HCT116 (cell line): ENCODE measurements around the gene SLC14A1. TPM values are rescaled to one million over a fixed set of nuclear protein-coding genes. Genes with fewer than 3 reads are reported as not detected.

ENCODE experiments used
- ATAC-seq: fragments of 200-7000 bp; cut with Tn5 transposase; 2 replicates; pipeline ENCODE4 v1.9.1; 2020; ENCODE audit warnings: mild to moderate bottlenecking, moderate library complexity
- BruUV-seq: library from RNA; stranded (reverse); fragments of 400-500 nt; replicated peaks from 2 replicates; lab custom pipeline; 2021; lab: Mats Ljungman, UMichigan
- CTCF ChIA-PET: fragments of 300-600 bp; sonication (Branson Sonifier 250); formaldehyde crosslinking; loops from one replicate; lab custom pipeline; 2021; ENCODE audit warnings: antibody characterized with exemption; lab: Charles Lee
- POLR2A ChIA-PET: fragments of 300-600, 350-600 bp; sonication (Branson Sonifier 250); formaldehyde crosslinking; loops from one replicate; lab custom pipeline; 2021; ENCODE audit warnings: antibody characterized with exemption; lab: Charles Lee
- RAD21 ChIA-PET, 2 experiments: fragments of 300-600 bp; sonication (Branson Sonifier 250); formaldehyde crosslinking; loops; one replicate each; lab custom pipeline; 2023; ENCODE audit warnings: low total read pairs in 2 of 2; ENCODE audit not compliant: uncharacterized antibody in 2 of 2, unreplicated experiment in 2 of 2, low non-redundant PET in 1 of 2; lab: Charles Lee
- DNase-seq: peaks from one replicate; pipeline ENCODE4 v3.0.0-alpha.2; 2010; ENCODE audit warnings: low read depth, low spot score
- H2AFZ ChIP-seq: fragments of 200-600 bp; shearing (Covaris generic), sonication (generic); 2 replicates; pipeline ENCODE4 v1.6.1; 2017; ENCODE audit warnings: low read depth, mixed run types, mixed read lengths, antibody characterized with exemption, low read length; ENCODE audit not compliant: poor library complexity, severe bottlenecking
- H3K27ac ChIP-seq: 2 replicates; pipeline ENCODE4 v1.5.1; 2012; ENCODE audit warnings: low read depth, low read length
- H3K27me3 ChIP-seq: fragments of 200-600 bp; sonication (generic); 2 replicates; pipeline ENCODE4 v1.6.1; 2016; ENCODE audit warnings: mixed run types, low read length, mixed read lengths; ENCODE audit not compliant: insufficient read depth
- H3K36me3 ChIP-seq, 2 experiments: fragments of 200-500 bp in 1 of 2; fragments of 200-600 bp in 1 of 2; sonication (Bioruptor generic) in 1 of 2; sonication (generic) in 1 of 2; 2 replicates each; pipeline versions ENCODE4 v1.5.1 to v1.6.1; 2014 to 2016; ENCODE audit warnings: low read length in 2 of 2, inconsistent platforms in 1 of 2, mixed read lengths in 1 of 2, mixed run types in 1 of 2; ENCODE audit not compliant: insufficient read depth in 2 of 2, control insufficient read depth in 1 of 2
- H3K4me1 ChIP-seq, 2 experiments: fragments of 200-600 bp in 1 of 2; sonication (generic) in 1 of 2; 2 replicates each; pipeline versions ENCODE4 v1.5.1 to v1.6.1; 2012 to 2017; ENCODE audit warnings: low read length in 2 of 2, inconsistent platforms in 1 of 2, mild to moderate bottlenecking in 1 of 2, mixed read lengths in 1 of 2, mixed run types in 1 of 2, moderate library complexity in 1 of 2; ENCODE audit not compliant: insufficient read depth in 2 of 2, control insufficient read depth in 1 of 2
- H3K4me2 ChIP-seq: fragments of 200-600 bp; sonication (generic); 2 replicates; pipeline ENCODE4 v1.6.1; 2017; ENCODE audit warnings: mixed run types, low read length, mixed read lengths
- H3K4me3 ChIP-seq, 2 experiments: fragments of 200-600 bp in 1 of 2; sonication (generic) in 1 of 2; replicated peaks in 1 of 2; 2 replicates each; pipeline ENCODE4 v1.5.1; 2011 to 2016; ENCODE audit warnings: low read length in 2 of 2, control low read depth in 1 of 2, low read depth in 1 of 2, mild to moderate bottlenecking in 1 of 2, mixed read lengths in 1 of 2, mixed run types in 1 of 2
- H3K79me2 ChIP-seq: fragments of 200-600 bp; sonication (generic); 2 replicates; pipeline ENCODE4 v1.6.1; 2017; ENCODE audit warnings: mild to moderate bottlenecking, mixed run types, low read length, moderate library complexity, mixed read lengths; ENCODE audit not compliant: insufficient read depth
- H3K9ac ChIP-seq: fragments of 200-600 bp; sonication (generic); 2 replicates; pipeline ENCODE4 v1.6.1; 2016; ENCODE audit warnings: low read length, mixed read lengths
- H3K9me2 ChIP-seq: fragments of 200-600 bp; sonication (generic), shearing (Covaris generic); 2 replicates; pipeline ENCODE4 v1.6.1; 2017; ENCODE audit warnings: mixed run types, mild to moderate bottlenecking, moderate library complexity; ENCODE audit not compliant: insufficient read depth
- H3K9me3 ChIP-seq, 2 experiments: fragments of 200-500 bp in 1 of 2; fragments of 200-600 bp in 1 of 2; sonication (Bioruptor generic) in 1 of 2; sonication (generic) in 1 of 2; 2 replicates each; pipeline ENCODE4 v1.6.1; 2014 to 2017; ENCODE audit warnings: low read length in 2 of 2, mixed read lengths in 2 of 2, inconsistent platforms in 1 of 2, low read depth in 1 of 2, mild to moderate bottlenecking in 1 of 2, mixed run types in 1 of 2, moderate library complexity in 1 of 2; ENCODE audit not compliant: control insufficient read depth in 1 of 2, insufficient read depth in 1 of 2
- H4K20me1 ChIP-seq: fragments of 200-600 bp; sonication (generic), shearing (Covaris generic); 2 replicates; pipeline ENCODE4 v1.6.1; 2017; ENCODE audit warnings: mixed run types, mild to moderate bottlenecking, moderate library complexity; ENCODE audit not compliant: insufficient read depth
- ATF3 ChIP-seq: IDR thresholded peaks from 2 replicates; pipeline ENCODE4 v1.6.1; 2012
- CBX3 ChIP-seq: IDR thresholded peaks from 2 replicates; pipeline ENCODE4 v1.6.1; 2012; ENCODE audit warnings: low read depth
- CEBPB ChIP-seq: IDR thresholded peaks from 2 replicates; pipeline ENCODE4 v1.6.1; 2012; ENCODE audit warnings: low read depth
- EGR1 ChIP-seq: IDR thresholded peaks from 2 replicates; pipeline ENCODE4 v1.6.1; 2012; ENCODE audit warnings: low read depth
- ELF1 ChIP-seq: IDR thresholded peaks from 2 replicates; pipeline ENCODE4 v1.6.1; 2012; ENCODE audit warnings: low read depth, borderline replicate concordance
- EZH2 ChIP-seq: fragments of 200-600 bp; sonication (generic); IDR thresholded peaks from 2 replicates; pipeline ENCODE4 v1.6.1; 2017; ENCODE audit warnings: antibody characterized with exemption, mixed run types
- EZH2phosphoT487 ChIP-seq: fragments of 200-600 bp; IDR thresholded peaks from 2 replicates; pipeline ENCODE4 v1.6.1; 2018; ENCODE audit warnings: antibody characterized with exemption, borderline replicate concordance
- JUND ChIP-seq: IDR thresholded peaks from 2 replicates; pipeline ENCODE4 v1.6.1; 2012
- POLR2AphosphoS5 ChIP-seq: IDR thresholded peaks from 2 replicates; pipeline ENCODE4 v1.6.1; 2011; ENCODE audit warnings: mild to moderate bottlenecking, low read depth, low read length, moderate library complexity
- RAD21 ChIP-seq: IDR thresholded peaks from 2 replicates; pipeline ENCODE4 v1.6.1; 2012; ENCODE audit warnings: low read depth, mild to moderate bottlenecking
- SIN3A ChIP-seq: IDR thresholded peaks from 2 replicates; pipeline ENCODE4 v1.6.1; 2012; ENCODE audit warnings: low read depth
- SP1 ChIP-seq: IDR thresholded peaks from 2 replicates; pipeline ENCODE4 v1.6.1; 2012; ENCODE audit warnings: low read depth
- TCF7L2 ChIP-seq: IDR thresholded peaks from 2 replicates; pipeline ENCODE4 v1.7.0; 2011; ENCODE audit warnings: borderline replicate concordance, inconsistent platforms; ENCODE audit not compliant: insufficient read depth, insufficient read length; ENCODE audit errors: extremely low read depth
- YY1 ChIP-seq: IDR thresholded peaks from 2 replicates; pipeline ENCODE4 v1.6.1; 2011; ENCODE audit warnings: low read length, low read depth, moderate library complexity, mild to moderate bottlenecking; ENCODE audit not compliant: insufficient replicate concordance; ENCODE audit errors: extremely low read depth
- ZNF274 ChIP-seq: fragments of 200-500 bp; sonication (Bioruptor generic); IDR thresholded peaks from 2 replicates; pipeline ENCODE4 v1.6.1; 2014; ENCODE audit warnings: mild to moderate bottlenecking, low read depth, low read length, inconsistent platforms
- intact Hi-C: fragments of 100-400 bp; cut with micrococcal nuclease; formaldehyde crosslinking; loops from 2 replicates; pipeline ENCODE4 v1.10.0; 2022
- total RNA-seq: library from RNA; stranded (reverse); gene quantifications from one replicate; pipeline ENCODE4 v1.2.1, GENCODE V29; 2021; ENCODE audit not compliant: unreplicated experiment
- TF ChIP-seq, protein P1 (sequence below): IDR thresholded peaks from 2 replicates; pipeline ENCODE4 v1.6.1; 2012; ENCODE audit warnings: low read depth
- TF ChIP-seq, protein P2 (sequence below): IDR thresholded peaks from 2 replicates; pipeline ENCODE4 v1.6.1; 2012

Gene SLC14A1
- total RNA-seq, 1 experiment from 2014 or later, result not detected

- Histone ChIP-seq H3K4me2 (no peak overlapping the region), H2AFZ (no peak overlapping the region), H3K36me3 (no peaks in the 10 kb centered on the region), H3K9me2 (no peaks in the 10 kb centered on the region), H3K4me1 (no peaks in the 10 kb centered on the region), H3K9me3 (no peaks in the 10 kb centered on the region), H3K27me3 (no peaks in the 10 kb centered on the region; the same call in 1 of the 2 replicates), H3K79me2 (no peaks in the 10 kb centered on the region), H3K4me3 (no peak overlapping the region), H3K9ac (no peak overlapping the region), H3K27ac (no peak overlapping the region), H4K20me1 (no peaks in the 10 kb centered on the region)
- ChIA-PET POLR2A (no interaction called here), RAD21 (no interaction called here), CTCF (no interaction called here)
- TF ChIP-seq EZH2 (no peak), ELF1 (no peak), CEBPB (no peak), JUND (no peak), EGR1 (no peak), EZH2phosphoT487 (no peak), SIN3A (no peak)
- no peak for ATAC-seq
- no TSS peak for BruUV-seq
- intact Hi-C loops, result no loop called here
- no peak for DNase-seq
Measured at GRCh38 chr18:45739848-45740247, 15.9 kb downstream of the SLC14A1 start.

DNA sequence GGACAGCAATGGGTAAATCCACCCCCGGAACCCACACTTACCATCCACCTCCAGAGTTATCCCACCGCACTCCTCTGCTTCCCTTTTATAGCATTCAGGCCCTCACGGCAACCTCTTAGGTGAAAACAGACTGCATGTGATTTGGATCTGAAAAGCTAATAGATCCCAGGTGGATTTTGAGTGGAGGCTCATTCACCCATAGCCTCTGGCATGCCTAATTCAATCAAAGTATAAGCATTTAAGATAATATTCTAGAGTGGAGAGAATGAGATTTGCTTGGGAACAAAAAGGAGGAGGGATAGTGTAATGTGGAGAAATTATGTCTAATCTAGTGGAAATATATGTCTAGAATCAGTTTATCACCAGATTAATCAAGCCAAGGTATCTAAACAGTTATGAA lies 17.1 kb downstream of the SLC14A1 start:
- ChIA-PET CTCF (no interaction called here), POLR2A (no interaction called here), RAD21 (no interaction called here)
- Histone ChIP-seq H3K27ac (no peak overlapping the region), H3K36me3 (no peaks in the 10 kb centered on the region), H3K4me3 (no peak overlapping the region), H3K4me1 (no peaks in the 10 kb centered on the region), H3K79me2 (no peaks in the 10 kb centered on the region), H3K9ac (no peak overlapping the region), H3K9me3 (no peaks in the 10 kb centered on the region), H4K20me1 (no peaks in the 10 kb centered on the region), H3K9me2 (no peaks in the 10 kb centered on the region), H3K4me2 (no peak overlapping the region), H2AFZ (no peak overlapping the region), H3K27me3 (no peaks in the 10 kb centered on the region; the same call in 1 of the 2 replicates)
- BruUV-seq, result no TSS peak
- no peak for DNase-seq
- ATAC-seq, result no peak
- intact Hi-C loops, result no loop called here
- TF ChIP-seq ATF3 (no peak), RAD21 (no peak), SIN3A (no peak), POLR2AphosphoS5 (no peak), EGR1 (no peak), TCF7L2 (no peak), YY1 (no peak), ELF1 (no peak), SP1 (no peak), CEBPB (no peak), CBX3 (no peak), EZH2 (no peak), JUND (no peak), ZNF274 (no peak), EZH2phosphoT487 (no peak)
- TF ChIP-seq, protein P1, sequence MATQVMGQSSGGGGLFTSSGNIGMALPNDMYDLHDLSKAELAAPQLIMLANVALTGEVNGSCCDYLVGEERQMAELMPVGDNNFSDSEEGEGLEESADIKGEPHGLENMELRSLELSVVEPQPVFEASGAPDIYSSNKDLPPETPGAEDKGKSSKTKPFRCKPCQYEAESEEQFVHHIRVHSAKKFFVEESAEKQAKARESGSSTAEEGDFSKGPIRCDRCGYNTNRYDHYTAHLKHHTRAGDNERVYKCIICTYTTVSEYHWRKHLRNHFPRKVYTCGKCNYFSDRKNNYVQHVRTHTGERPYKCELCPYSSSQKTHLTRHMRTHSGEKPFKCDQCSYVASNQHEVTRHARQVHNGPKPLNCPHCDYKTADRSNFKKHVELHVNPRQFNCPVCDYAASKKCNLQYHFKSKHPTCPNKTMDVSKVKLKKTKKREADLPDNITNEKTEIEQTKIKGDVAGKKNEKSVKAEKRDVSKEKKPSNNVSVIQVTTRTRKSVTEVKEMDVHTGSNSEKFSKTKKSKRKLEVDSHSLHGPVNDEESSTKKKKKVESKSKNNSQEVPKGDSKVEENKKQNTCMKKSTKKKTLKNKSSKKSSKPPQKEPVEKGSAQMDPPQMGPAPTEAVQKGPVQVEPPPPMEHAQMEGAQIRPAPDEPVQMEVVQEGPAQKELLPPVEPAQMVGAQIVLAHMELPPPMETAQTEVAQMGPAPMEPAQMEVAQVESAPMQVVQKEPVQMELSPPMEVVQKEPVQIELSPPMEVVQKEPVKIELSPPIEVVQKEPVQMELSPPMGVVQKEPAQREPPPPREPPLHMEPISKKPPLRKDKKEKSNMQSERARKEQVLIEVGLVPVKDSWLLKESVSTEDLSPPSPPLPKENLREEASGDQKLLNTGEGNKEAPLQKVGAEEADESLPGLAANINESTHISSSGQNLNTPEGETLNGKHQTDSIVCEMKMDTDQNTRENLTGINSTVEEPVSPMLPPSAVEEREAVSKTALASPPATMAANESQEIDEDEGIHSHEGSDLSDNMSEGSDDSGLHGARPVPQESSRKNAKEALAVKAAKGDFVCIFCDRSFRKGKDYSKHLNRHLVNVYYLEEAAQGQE, result no peak
- TF ChIP-seq, protein P2, sequence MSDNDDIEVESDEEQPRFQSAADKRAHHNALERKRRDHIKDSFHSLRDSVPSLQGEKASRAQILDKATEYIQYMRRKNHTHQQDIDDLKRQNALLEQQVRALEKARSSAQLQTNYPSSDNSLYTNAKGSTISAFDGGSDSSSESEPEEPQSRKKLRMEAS, result no peak
